ENCODE results near the gene TLE2. TPM values are rescaled to one million over a fixed set of nuclear protein-coding genes. Genes with fewer than 3 reads are reported as not detected.

TLE2 gene
- total RNA-seq, 2 experiments from 2014 or later = 3.9 to 5.0 TPM

DNA sequence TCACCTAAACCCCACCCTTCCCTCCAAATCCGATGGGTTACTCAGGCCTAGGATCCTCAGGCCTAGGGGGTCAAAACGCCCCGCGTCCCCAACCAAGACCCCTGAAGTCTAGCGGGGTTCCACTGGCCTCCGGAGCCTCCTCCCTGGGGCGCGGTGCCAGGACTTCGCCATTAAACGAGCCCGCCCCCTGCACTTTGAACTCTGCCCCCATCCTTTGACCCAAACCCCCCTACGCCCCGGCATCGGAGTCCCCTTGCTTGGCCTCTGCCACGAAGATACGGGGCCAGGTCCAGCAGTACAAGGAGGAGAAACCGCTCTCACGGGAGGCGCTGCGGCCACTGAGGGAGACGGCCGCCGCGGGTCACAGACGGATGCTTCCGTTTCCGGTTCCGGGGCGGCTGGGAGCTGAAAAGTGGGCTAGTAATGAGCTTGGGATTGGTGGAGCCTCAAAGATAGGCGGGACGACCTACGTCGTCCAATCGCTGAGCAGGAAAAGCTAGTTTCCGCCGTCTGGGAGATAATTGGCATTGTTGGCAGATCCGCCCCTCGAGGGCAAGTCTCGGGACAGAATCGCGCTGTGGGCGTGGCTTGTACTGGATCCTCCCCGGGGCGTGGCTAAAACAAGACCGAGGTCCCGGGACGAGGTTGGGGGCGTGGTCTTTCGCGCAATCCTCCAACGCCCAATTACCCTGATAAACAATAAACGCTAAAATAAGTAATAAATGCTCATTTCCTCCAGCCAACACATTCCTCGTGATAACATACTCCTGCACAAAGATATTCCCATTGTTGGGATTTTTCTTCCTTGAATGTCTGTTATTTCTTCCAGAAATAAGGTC lies 78.6 kb downstream of the TLE2 start:
- Mint-ChIP-seq H3K36me3 (peaks cover 3% of the 10 kb centered on the region), H3K27me3 (peaks cover 3% of the 10 kb centered on the region), H3K4me3 (peak overlapping the region; percentile 91), H3K4me1 (peaks cover 24% of the 10 kb centered on the region), H3K27ac (peak overlapping the region; percentile 93), H3K9me3 (no peaks in the 10 kb centered on the region)
- ATAC-seq (ENCODE audit: low read depth) (peak; percentile 98), DNase-seq (peak; percentile 99)
- POLR2A ChIA-PET = interaction anchor here (0.6 to 1.7 kb wide), 14 partner anchors 27 to 632 kb away, joined by 3 to 14 read pairs (median 4); partner anchors contain the start of genes TLE5, TLE6 and ZNF57

- Mint-ChIP-seq H3K4me3 (peak overlapping the region; percentile 91), H3K36me3 (peaks cover 3% of the 10 kb centered on the region), H3K27me3 (peaks cover 3% of the 10 kb centered on the region), H3K4me1 (peaks cover 24% of the 10 kb centered on the region), H3K27ac (peak overlapping the region; percentile 93), H3K9me3 (no peaks in the 10 kb centered on the region)
- ATAC-seq (ENCODE audit: low read depth) (peak; percentile 5), DNase-seq (no peak)
- POLR2A ChIA-PET = interaction anchor here (0.6 to 1.7 kb wide), 7 partner anchors 27 to 213 kb away, joined by 3 to 14 read pairs (median 8); partner anchors contain the start of genes TLE5, TLE6 and ZNF57
Measured at GRCh38 chr19:2949939-2950285, 79.2 kb downstream of the TLE2 start.

Other genes with a start within 250 kb of the TLE2 start
- 10 to 100 TPM; 39.6 to 42.6 TPM for gene SGTA, start 246.0 kb downstream of the TLE2 start, total RNA-seq
- 10 to 100 TPM; 73.2 to 78.8 TPM for gene THOP1, start 243.8 kb downstream of the TLE2 start, total RNA-seq
- gene ZNF554, start 209.4 kb downstream of the TLE2 start, total RNA-seq = 1 to 10 TPM; 3.6 to 5.0 TPM
- gene ZNF555, start 187.8 kb downstream of the TLE2 start, total RNA-seq = 1 to 10 TPM; 4.8 to 5.3 TPM
- not detected for gene ZNF556, start 161.9 kb downstream of the TLE2 start, total RNA-seq
- 1 to 10 TPM; 4.7 to 5.7 TPM for gene ZNF57, start 128.4 kb downstream of the TLE2 start, total RNA-seq
- 1 to 10 TPM; 5.0 to 5.1 TPM for gene ZNF77, start 84.3 kb downstream of the TLE2 start, total RNA-seq
- gene TLE6, start 51.7 kb downstream of the TLE2 start, total RNA-seq = 1 to 10 TPM; 4.4 to 5.4 TPM
- 100 to 1,000 TPM; 697 to 718 TPM for gene TLE5, start 33.2 kb upstream of the TLE2 start, total RNA-seq
- under 1 TPM; 0.44 to 0.71 TPM for gene GNA11, start 65.1 kb upstream of the TLE2 start, total RNA-seq
- 10 to 100 TPM; 17.9 to 19.5 TPM for gene GNA15, start 106.8 kb upstream of the TLE2 start, total RNA-seq
- 100 to 1,000 TPM; 133 to 134 TPM for gene S1PR4, start 149.5 kb upstream of the TLE2 start, total RNA-seq
- gene NCLN, start 156.7 kb upstream of the TLE2 start, total RNA-seq = 10 to 100 TPM; 51.1 to 53.8 TPM
- under 1 TPM in 1 of 2 experiments, not detected in 1; 0.14 TPM for gene CELF5, start 195.4 kb upstream of the TLE2 start, total RNA-seq

All from activated naive CD8-positive, alpha-beta T cell treated with anti-CD3 and anti-CD28 coated beads, Interleukin-2, amount 10 ng/mL, durations not matched to agents 7 days and 5 days (primary cell).